Caco-2 (cell line): ENCODE measurements around the gene MAPK8IP3. TPM values are rescaled to one million over a fixed set of nuclear protein-coding genes. Genes with fewer than 3 reads are reported as not detected.
A peak's percentile ranks its signal among the peaks of the same experiment; 100 is the strongest.

Experiments
- BruUV-seq: library from RNA; stranded (reverse); fragments of 400-500 nt; replicated peaks from 2 replicates; lab custom pipeline; 2021; lab: Mats Ljungman, UMichigan
- CTCF ChIA-PET: fragments of 300-600 bp; sonication (Branson Sonifier 250); formaldehyde crosslinking; loops from one replicate; lab custom pipeline; 2022; ENCODE audit warnings: antibody characterized with exemption; lab: Charles Lee
- POLR2A ChIA-PET: fragments of 300-600 bp; sonication (Branson Sonifier 250); formaldehyde crosslinking; loops from one replicate; lab custom pipeline; 2022; ENCODE audit warnings: antibody characterized with exemption; lab: Charles Lee
- DNase-seq, 2 experiments: peaks; one replicate each; pipeline versions ENCODE4 v3.0.0 to v3.0.0-alpha.2; 2020 to 2022
- H3K27me3 ChIP-seq: replicated peaks from 2 replicates; pipeline ENCODE4 v1.6.0; 2011; ENCODE audit warnings: low read length; ENCODE audit not compliant: control insufficient read depth, insufficient read depth
- H3K36me3 ChIP-seq: 2 replicates; pipeline ENCODE4 v1.5.1; 2011; ENCODE audit warnings: low read length; ENCODE audit not compliant: control insufficient read depth, insufficient read depth
- H3K4me1 ChIP-seq: fragments of 250-450 bp; sonication (Bioruptor Pico); 2 replicates; pipeline ENCODE4 v1.5.1; 2020; ENCODE audit warnings: mild to moderate bottlenecking
- H3K4me3 ChIP-seq: 2 replicates; pipeline ENCODE4 v1.5.1; 2011; ENCODE audit warnings: low read depth, mild to moderate bottlenecking, control low read depth, low read length
- H3K9me3 ChIP-seq: fragments of 250-450 bp; sonication (Bioruptor Pico); 2 replicates; pipeline ENCODE4 v1.5.1; 2020; ENCODE audit warnings: mild to moderate bottlenecking, moderate library complexity
- H3K27ac Mint-ChIP-seq: one replicate; pipeline ENCODE4 v1.8.0; 2022; ENCODE audit warnings: mixed read lengths; ENCODE audit not compliant: unreplicated experiment
- H3K27me3 Mint-ChIP-seq: one replicate; pipeline ENCODE4 v1.8.0; 2022; ENCODE audit warnings: mixed read lengths; ENCODE audit not compliant: insufficient read depth, unreplicated experiment
- H3K36me3 Mint-ChIP-seq: one replicate; pipeline ENCODE4 v1.8.0; 2022; ENCODE audit warnings: mild to moderate bottlenecking, mixed read lengths; ENCODE audit not compliant: insufficient read depth, unreplicated experiment
- H3K4me1 Mint-ChIP-seq: one replicate; pipeline ENCODE4 v1.8.0; 2022; ENCODE audit warnings: low read depth, mixed read lengths; ENCODE audit not compliant: unreplicated experiment
- H3K4me3 Mint-ChIP-seq: one replicate; pipeline ENCODE4 v1.8.0; 2022; ENCODE audit warnings: mild to moderate bottlenecking, moderate library complexity, mixed read lengths; ENCODE audit not compliant: unreplicated experiment
- H3K9me3 Mint-ChIP-seq: one replicate; pipeline ENCODE4 v1.8.0; 2022; ENCODE audit warnings: mixed read lengths; ENCODE audit not compliant: unreplicated experiment
- CTCF ChIP-seq, 2 experiments: fragments of 200-600 bp in 1 of 2; IDR thresholded peaks; 1 replicate in 1 of 2; 2 replicates in 1 of 2; pipeline versions ENCODE4 v1.5.1 to v1.8.0; 2011 to 2022; ENCODE audit warnings: antibody characterized with exemption in 1 of 2, control low read depth in 1 of 2, inconsistent platforms in 1 of 2, low read depth in 1 of 2, low read length in 1 of 2, mild to moderate bottlenecking in 1 of 2, moderate library complexity in 1 of 2; ENCODE audit not compliant: insufficient read depth in 1 of 2, severe bottlenecking in 1 of 2, unreplicated experiment in 1 of 2
- intact Hi-C: fragments of 100-400 bp; cut with micrococcal nuclease; formaldehyde crosslinking; loops from one replicate; pipeline ENCODE4 v1.10.0; 2022; ENCODE audit not compliant: unreplicated experiment
- total RNA-seq: library from RNA; stranded (reverse); gene quantifications from 2 replicates; pipeline ENCODE4 v1.2.3, GENCODE V29; 2022

The MAPK8IP3 gene
- total RNA-seq, 1 experiment from 2014 or later = 60.5 TPM

- peaks cover 43% of the 10 kb centered on the region for H3K36me3 Mint-ChIP-seq
- H3K27me3 ChIP-seq = no peaks in the 10 kb centered on the region
- intact Hi-C loops = loop anchor here (10.0 kb wide), 1 partner anchor 59 kb away; the partner anchor contains the start of genes CRAMP1 and IFT140
- DNase-seq = no peak
- peaks cover 9% of the 10 kb centered on the region; the same call in 1 of the 2 replicates for H3K4me1 ChIP-seq
- H3K36me3 ChIP-seq = no peaks in the 10 kb centered on the region; the same call in 1 of the 2 replicates
- no peak overlapping the region for H3K4me3 Mint-ChIP-seq
- H3K4me1 Mint-ChIP-seq = peaks cover 8% of the 10 kb centered on the region
- POLR2A ChIA-PET = no interaction called here
- no TSS peak for BruUV-seq
- H3K27ac Mint-ChIP-seq = no peak overlapping the region
- no peak overlapping the region for H3K4me3 ChIP-seq
- CTCF ChIA-PET = no interaction called here
- no peaks in the 10 kb centered on the region for H3K9me3 ChIP-seq
- TF ChIP-seq CTCF (IDR thresholded peaks at IDR 0.05; ENCODE audit: insufficient read depth in 1 of 2, low read depth in 1 of 2, low read length in 1 of 2, severe bottlenecking in 1 of 2, unreplicated experiment in 1 of 2) = no peak
- no peaks in the 10 kb centered on the region for H3K9me3 Mint-ChIP-seq
- H3K27me3 Mint-ChIP-seq = no peaks in the 10 kb centered on the region
Observed at GRCh38 chr16:1673424-1674151, 32.4 kb upstream of the MAPK8IP3 start.

GRCh38 chr16:1674306-1674705, 31.7 kb upstream of the MAPK8IP3 start:
- Histone ChIP-seq H3K4me3 (no peak overlapping the region), H3K4me1 (peaks cover 9% of the 10 kb centered on the region; the same call in 1 of the 2 replicates), H3K27me3 (no peaks in the 10 kb centered on the region), H3K9me3 (no peaks in the 10 kb centered on the region), H3K36me3 (no peaks in the 10 kb centered on the region)
- ChIA-PET CTCF (no interaction called here), POLR2A (no interaction called here)
- Mint-ChIP-seq H3K27me3 (no peaks in the 10 kb centered on the region), H3K9me3 (no peaks in the 10 kb centered on the region), H3K36me3 (peaks cover 50% of the 10 kb centered on the region), H3K4me3 (no peak overlapping the region), H3K27ac (no peak overlapping the region), H3K4me1 (peaks cover 8% of the 10 kb centered on the region)
- intact Hi-C loops = loop anchor here (10.0 kb wide), 1 partner anchor 60 kb away; the partner anchor contains the start of genes CRAMP1 and IFT140
- no peak for DNase-seq
- TF ChIP-seq CTCF (IDR thresholded peaks at IDR 0.05; ENCODE audit: insufficient read depth in 1 of 2, low read depth in 1 of 2, low read length in 1 of 2, severe bottlenecking in 1 of 2, unreplicated experiment in 1 of 2) = no peak
- no TSS peak for BruUV-seq

GRCh38 chr16:1674751-1675664, 31.0 kb upstream of the MAPK8IP3 start:
- Histone ChIP-seq H3K36me3 (no peaks in the 10 kb centered on the region), H3K4me3 (no peak overlapping the region), H3K4me1 (peaks cover 9% of the 10 kb centered on the region; the same call in 1 of the 2 replicates), H3K27me3 (no peaks in the 10 kb centered on the region), H3K9me3 (no peaks in the 10 kb centered on the region)
- intact Hi-C loops = loop anchor here (10.0 kb wide), 1 partner anchor 60 kb away; the partner anchor contains the start of genes CRAMP1 and IFT140
- Mint-ChIP-seq H3K4me1 (peaks cover 8% of the 10 kb centered on the region), H3K9me3 (no peaks in the 10 kb centered on the region), H3K27me3 (no peaks in the 10 kb centered on the region), H3K27ac (peak overlapping the region; percentile 40), H3K4me3 (no peak overlapping the region), H3K36me3 (peaks cover 50% of the 10 kb centered on the region)
- CTCF ChIA-PET = interaction anchor here (0.6 kb wide), 1 partner anchor 446 kb away, joined by 3 read pairs; no protein-coding TSS in a partner anchor
- TF ChIP-seq CTCF (IDR thresholded peaks at IDR 0.05; ENCODE audit: insufficient read depth in 1 of 2, low read depth in 1 of 2, low read length in 1 of 2, severe bottlenecking in 1 of 2, unreplicated experiment in 1 of 2) = no peak
- BruUV-seq = no TSS peak
- DNase-seq = no peak
- POLR2A ChIA-PET = interaction anchor here (0.5 kb wide), 1 partner anchor 30 kb away, joined by 4 read pairs; no protein-coding TSS in a partner anchor
